Upper lobe of right lung (tissue), 1 donor: ENCODE results near the gene ORM2. TPM values are rescaled to one million over a fixed set of nuclear protein-coding genes. Genes with fewer than 3 reads are reported as not detected.
"Not testable (repeated sequence)": the region's sequence is repeated elsewhere in the genome, so short reads cannot be mapped to it uniquely, and the experiment has no call there.

Experiments
- ATAC-seq: fragments of 200-7000 bp; cut with Tn5 transposase; one replicate; pipeline ENCODE4 v1.9.1; 2020; ENCODE audit warnings: mild to moderate bottlenecking, moderate library complexity
- DNase-seq: peaks from one replicate; pipeline ENCODE4 v3.0.0-alpha.2; 2020
- H3K27ac ChIP-seq: fragments of 200-600 bp; one replicate; pipeline ENCODE4 v1.8.0; 2022
- H3K27me3 ChIP-seq: fragments of 200-600 bp; one replicate; pipeline ENCODE4 v1.8.0; 2022; ENCODE audit warnings: mild to moderate bottlenecking
- H3K36me3 ChIP-seq: fragments of 200-600 bp; one replicate; pipeline ENCODE4 v1.8.0; 2022
- H3K4me1 ChIP-seq: fragments of 200-600 bp; one replicate; pipeline ENCODE4 v1.8.0; 2022
- H3K4me3 ChIP-seq: fragments of 200-600 bp; one replicate; pipeline ENCODE4 v1.8.0; 2022; ENCODE audit warnings: mild to moderate bottlenecking
- H3K9me3 ChIP-seq: fragments of 200-600 bp; one replicate; pipeline ENCODE4 v1.8.0; 2022
- intact Hi-C: fragments of 100-400 bp; cut with DNase I; formaldehyde crosslinking; loops from one replicate; pipeline ENCODE4 v1.11.0; 2022
- long read RNA-seq: library from polyadenylated mRNA; unstranded; transcript quantifications from one replicate; pipeline ENCODE4 v2.0.0, GENCODE V29; 2021
- total RNA-seq: library from RNA; stranded (reverse); fragmentation: NEBNext Ultra II Directional; extraction: Animal tissue kit (Norgen Biotek cat#: 25700); gene quantifications from one replicate; pipeline ENCODE4 v1.2.1, GENCODE V29; 2021
- TF ChIP-seq, protein P1 (sequence below): fragments of 200-600 bp; IDR thresholded peaks from one replicate; pipeline ENCODE4 v1.8.0; 2022; ENCODE audit warnings: antibody characterized with exemption
- donor health status: DM: no; HTN: yes; CAD: no; lungs with severe emphysema.

ORM2 gene
- 3.9 TPM for total RNA-seq
- long read RNA-seq, partial matches to known transcripts = 0 of 1 reads
- long read RNA-seq, other reads (novel, unspliced or antisense) = 0 of 1 reads

DNA sequence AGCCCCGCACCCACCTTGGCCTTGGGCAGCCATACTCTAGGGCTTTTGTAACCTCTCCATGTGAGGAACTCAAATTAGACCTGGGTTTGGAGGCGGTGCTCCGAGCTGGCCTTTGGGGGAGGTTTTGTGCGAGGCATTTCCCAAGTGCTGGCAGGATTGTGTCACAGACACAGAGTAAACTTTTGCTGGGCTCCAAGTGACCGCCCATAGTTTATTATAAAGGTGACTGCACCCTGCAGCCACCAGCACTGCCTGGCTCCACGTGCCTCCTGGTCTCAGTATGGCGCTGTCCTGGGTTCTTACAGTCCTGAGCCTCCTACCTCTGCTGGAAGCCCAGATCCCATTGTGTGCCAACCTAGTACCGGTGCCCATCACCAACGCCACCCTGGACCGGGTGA is at the start of gene ORM2:
ORM2 (plus strand) TSS at position 245 of the 398 bp plus-strand sequence; CDS start at position 281, 36 bp downstream.
- H3K4me3 ChIP-seq, H3K27me3 ChIP-seq, intact Hi-C loops, H3K4me1 ChIP-seq, H3K36me3 ChIP-seq, DNase-seq, H3K9me3 ChIP-seq, H3K27ac ChIP-seq: not testable (repeated sequence)
- peak; percentile 80 for ATAC-seq

DNA sequence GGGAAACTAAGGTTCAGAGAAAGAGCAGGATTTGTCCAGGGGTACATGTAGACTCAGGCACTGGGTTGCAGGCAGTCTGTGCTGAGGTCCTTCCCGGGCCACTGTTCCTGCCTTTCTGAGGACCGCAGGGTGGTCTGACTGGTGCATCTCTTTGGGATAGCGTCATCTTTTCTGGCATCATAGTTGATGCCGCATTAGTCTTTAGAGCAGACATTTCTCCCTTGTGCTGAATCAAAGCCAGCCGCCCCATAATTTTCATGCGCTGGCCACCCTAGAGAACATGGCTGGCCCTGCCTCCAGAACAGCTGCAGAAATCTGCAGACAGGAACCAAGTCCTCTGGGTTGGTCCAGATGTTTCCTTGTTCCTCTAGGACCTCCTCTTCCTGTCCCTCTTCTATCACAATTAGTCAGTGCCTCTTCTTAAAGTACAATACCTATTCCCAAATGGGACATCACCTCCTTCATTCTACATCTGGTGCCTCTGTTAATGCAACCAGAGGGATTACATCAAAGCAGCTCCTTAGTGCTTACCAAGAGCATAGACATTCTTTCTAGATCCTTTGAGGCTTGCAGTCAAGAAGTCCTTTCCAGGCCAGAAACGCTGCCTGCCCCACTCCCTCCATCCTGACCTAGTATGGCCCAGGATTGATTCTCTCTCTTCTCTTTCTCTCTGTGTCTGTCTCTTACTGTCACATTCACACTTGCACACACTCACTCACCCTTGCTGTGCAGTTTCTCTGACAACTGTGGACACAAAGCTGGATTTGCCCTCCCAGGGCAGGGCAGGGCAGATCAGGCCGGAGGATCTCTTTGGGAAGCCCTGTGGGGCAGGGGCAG is 48.8 kb upstream of the ORM2 start:
- no peak for ATAC-seq
- DNase-seq = no peak
- intact Hi-C loops = loop anchor here (10.0 kb wide), 1 partner anchor 126 kb away; the partner anchor contains the start of gene COL27A1
- H3K36me3 ChIP-seq = no peaks in the 10 kb centered on the region
- H3K27me3 ChIP-seq = no peaks in the 10 kb centered on the region
- TF ChIP-seq, protein P1, sequence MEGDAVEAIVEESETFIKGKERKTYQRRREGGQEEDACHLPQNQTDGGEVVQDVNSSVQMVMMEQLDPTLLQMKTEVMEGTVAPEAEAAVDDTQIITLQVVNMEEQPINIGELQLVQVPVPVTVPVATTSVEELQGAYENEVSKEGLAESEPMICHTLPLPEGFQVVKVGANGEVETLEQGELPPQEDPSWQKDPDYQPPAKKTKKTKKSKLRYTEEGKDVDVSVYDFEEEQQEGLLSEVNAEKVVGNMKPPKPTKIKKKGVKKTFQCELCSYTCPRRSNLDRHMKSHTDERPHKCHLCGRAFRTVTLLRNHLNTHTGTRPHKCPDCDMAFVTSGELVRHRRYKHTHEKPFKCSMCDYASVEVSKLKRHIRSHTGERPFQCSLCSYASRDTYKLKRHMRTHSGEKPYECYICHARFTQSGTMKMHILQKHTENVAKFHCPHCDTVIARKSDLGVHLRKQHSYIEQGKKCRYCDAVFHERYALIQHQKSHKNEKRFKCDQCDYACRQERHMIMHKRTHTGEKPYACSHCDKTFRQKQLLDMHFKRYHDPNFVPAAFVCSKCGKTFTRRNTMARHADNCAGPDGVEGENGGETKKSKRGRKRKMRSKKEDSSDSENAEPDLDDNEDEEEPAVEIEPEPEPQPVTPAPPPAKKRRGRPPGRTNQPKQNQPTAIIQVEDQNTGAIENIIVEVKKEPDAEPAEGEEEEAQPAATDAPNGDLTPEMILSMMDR = no peak
- no peak overlapping the region for H3K27ac ChIP-seq
- no peak overlapping the region for H3K4me3 ChIP-seq
- no peaks in the 10 kb centered on the region for H3K9me3 ChIP-seq
- H3K4me1 ChIP-seq = no peaks in the 10 kb centered on the region

DNA sequence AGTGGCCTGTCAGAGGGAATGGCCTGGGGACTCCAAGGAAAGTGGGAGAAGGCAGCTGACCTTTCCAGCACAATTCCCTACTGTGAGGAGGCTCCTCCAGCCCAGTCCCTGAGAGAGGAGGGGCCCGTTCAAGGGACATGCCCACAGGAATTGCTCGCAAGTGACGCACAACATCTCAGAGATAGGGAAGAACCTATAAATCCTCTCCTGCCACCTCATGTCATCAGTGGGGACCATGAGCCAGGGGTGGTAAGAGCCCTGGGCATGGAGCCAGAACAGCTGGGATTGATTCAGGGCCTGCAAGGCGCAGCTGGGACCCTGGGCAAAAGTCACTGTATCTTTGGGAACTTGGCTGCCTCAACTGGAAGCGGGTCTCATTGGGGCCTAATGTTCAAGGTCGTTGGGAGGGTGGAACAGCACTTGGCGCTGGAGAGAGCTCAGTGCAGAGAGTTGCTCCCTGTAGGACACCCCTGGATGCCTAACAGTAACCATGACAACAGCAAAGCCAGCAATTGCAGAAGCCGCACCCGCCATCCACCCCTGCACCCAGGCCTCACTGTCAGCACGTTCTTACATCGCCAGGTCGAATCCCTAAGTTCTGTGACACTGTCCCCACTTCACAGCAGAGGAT is 48.1 kb upstream of the ORM2 start:
- no peak overlapping the region for H3K27ac ChIP-seq
- intact Hi-C loops = loop anchor here (10.0 kb wide), 1 partner anchor 127 kb away; the partner anchor contains the start of gene COL27A1

DNA sequence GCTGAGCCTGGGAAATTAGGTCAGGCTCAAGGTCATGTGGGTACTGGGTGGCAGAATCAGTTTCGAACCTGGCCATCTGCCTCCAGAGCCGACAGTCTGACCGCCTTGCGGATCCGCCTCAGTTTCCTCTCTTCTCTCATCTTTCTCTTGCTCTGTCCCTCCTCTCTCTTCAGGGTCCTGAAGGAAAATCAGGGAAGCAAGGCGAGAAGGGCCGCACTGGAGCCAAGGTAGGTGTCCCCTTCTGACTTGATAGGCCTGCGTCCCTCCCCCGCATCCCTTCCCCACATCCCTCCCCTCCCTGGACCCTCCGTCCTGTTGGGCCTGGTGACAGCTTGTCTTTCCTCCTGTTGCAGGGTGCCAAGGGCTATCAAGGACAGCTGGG is 47.6 kb upstream of the ORM2 start:
- intact Hi-C loops = loop anchor here (10.0 kb wide), 1 partner anchor 127 kb away; the partner anchor contains the start of gene COL27A1
- TF ChIP-seq, protein P1 = no peak
- Histone ChIP-seq H3K4me1 (no peaks in the 10 kb centered on the region), H3K4me3 (no peak overlapping the region), H3K27me3 (no peaks in the 10 kb centered on the region), H3K9me3 (no peaks in the 10 kb centered on the region), H3K27ac (no peak overlapping the region), H3K36me3 (no peaks in the 10 kb centered on the region)
- ATAC-seq = no peak
- DNase-seq = peak; percentile 51

More for the DNA sequence above, 48.1 kb upstream of the ORM2 start:
- H3K27me3 ChIP-seq = no peaks in the 10 kb centered on the region
- H3K36me3 ChIP-seq = no peaks in the 10 kb centered on the region
- DNase-seq (peak; percentile 57), ATAC-seq (no peak)
- no peaks in the 10 kb centered on the region for H3K9me3 ChIP-seq
- TF ChIP-seq, protein P1 = no peak
- H3K4me1 ChIP-seq = no peaks in the 10 kb centered on the region
- no peak overlapping the region for H3K4me3 ChIP-seq

DNA sequence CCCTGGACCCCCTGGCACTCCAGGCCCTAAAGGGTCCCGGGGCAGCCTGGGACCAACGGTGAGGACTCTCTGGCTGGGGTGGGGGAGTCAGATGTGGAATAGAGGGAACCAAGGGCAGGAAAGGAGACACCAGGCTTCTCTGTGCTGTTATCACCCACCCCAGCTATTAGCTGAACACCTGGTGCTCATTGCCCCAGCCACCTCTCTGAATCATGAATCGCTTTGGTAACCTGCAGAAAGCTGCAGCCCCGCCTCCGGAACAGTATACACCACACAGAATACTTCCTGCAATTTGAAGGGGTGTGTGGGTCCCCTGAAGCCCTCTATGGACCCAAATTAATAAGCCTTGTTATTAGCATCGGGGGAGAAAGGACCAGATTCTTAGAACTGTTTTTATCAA is 47.2 kb upstream of the ORM2 start:
- no peak for ATAC-seq
- no peak for DNase-seq
- Histone ChIP-seq H3K27ac (no peak overlapping the region), H3K9me3 (no peaks in the 10 kb centered on the region), H3K4me3 (no peak overlapping the region), H3K36me3 (no peaks in the 10 kb centered on the region), H3K27me3 (no peaks in the 10 kb centered on the region), H3K4me1 (no peaks in the 10 kb centered on the region)
- TF ChIP-seq, protein P1 = no peak
- intact Hi-C loops = loop anchor here (10.0 kb wide), 1 partner anchor 128 kb away; the partner anchor contains the start of gene COL27A1

DNA sequence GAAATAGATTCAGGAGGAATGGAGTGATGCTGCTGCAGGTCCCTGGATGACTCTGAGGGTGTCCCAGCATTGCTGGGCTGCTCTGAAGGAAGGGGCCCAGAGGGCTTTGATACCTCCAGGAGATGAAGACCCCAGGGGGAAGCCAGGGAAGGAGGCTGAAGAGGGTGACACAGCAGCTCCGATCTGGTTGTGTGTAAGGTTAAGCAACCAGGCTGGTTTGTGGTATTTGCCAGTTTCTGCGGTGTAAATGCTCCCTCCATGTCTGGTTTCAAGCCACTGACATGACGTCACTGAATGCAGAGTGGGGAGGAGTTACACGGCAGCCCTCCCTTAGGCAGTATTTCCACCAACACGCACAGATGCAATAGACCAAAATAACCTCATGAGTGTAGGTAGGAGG is 46.7 kb upstream of the ORM2 start:
- intact Hi-C loops = loop anchor here (10.0 kb wide), 1 partner anchor 128 kb away; the partner anchor contains the start of gene COL27A1
- DNase-seq = peak; percentile 17
- H3K4me1 ChIP-seq = no peaks in the 10 kb centered on the region

More for the DNA sequence above, 46.7 kb upstream of the ORM2 start:
- Histone ChIP-seq H3K4me3 (no peak overlapping the region), H3K9me3 (no peaks in the 10 kb centered on the region), H3K27ac (no peak overlapping the region), H3K36me3 (no peaks in the 10 kb centered on the region), H3K27me3 (no peaks in the 10 kb centered on the region)
- TF ChIP-seq, protein P1 = no peak
- ATAC-seq = no peak
